ENCODE measurements around the gene C13orf46.

The C13orf46 gene

DNA sequence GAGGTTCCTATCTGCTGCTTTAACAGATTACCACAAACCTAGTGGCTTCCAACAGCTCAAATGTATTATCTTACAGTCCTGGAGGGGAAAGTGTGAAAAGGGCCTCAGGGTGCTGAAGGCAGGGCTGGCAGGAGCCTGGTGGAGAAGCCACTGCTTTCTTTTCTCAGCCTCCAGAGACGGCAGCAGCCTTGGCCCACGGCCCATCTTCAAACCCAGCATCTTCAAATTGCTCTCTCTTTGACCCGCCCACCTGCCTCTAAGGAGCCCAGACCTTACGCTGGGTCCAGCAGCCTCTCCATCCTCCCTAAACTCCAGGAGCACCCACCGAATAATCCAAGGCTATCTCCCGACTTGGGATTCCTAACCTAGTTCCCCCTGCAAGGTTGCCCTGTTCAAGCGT, 35.6 kb downstream of the C13orf46 start:
- no peak for DNase-seq (ENCODE audit: low spot score)

- no peak for DNase-seq (ENCODE audit: low spot score)
These were observed 36.2 kb downstream of the C13orf46 start for GRCh38 chr13:113937527-113938180.

- DNase-seq (ENCODE audit: low spot score) = no peak
These were observed 36.8 kb downstream of the C13orf46 start for GRCh38 chr13:113937073-113937472.

GRCh38 chr13:113936166-113936965, 37.5 kb downstream of the C13orf46 start:
- DNase-seq (ENCODE audit: low spot score) = no peak

DNA sequence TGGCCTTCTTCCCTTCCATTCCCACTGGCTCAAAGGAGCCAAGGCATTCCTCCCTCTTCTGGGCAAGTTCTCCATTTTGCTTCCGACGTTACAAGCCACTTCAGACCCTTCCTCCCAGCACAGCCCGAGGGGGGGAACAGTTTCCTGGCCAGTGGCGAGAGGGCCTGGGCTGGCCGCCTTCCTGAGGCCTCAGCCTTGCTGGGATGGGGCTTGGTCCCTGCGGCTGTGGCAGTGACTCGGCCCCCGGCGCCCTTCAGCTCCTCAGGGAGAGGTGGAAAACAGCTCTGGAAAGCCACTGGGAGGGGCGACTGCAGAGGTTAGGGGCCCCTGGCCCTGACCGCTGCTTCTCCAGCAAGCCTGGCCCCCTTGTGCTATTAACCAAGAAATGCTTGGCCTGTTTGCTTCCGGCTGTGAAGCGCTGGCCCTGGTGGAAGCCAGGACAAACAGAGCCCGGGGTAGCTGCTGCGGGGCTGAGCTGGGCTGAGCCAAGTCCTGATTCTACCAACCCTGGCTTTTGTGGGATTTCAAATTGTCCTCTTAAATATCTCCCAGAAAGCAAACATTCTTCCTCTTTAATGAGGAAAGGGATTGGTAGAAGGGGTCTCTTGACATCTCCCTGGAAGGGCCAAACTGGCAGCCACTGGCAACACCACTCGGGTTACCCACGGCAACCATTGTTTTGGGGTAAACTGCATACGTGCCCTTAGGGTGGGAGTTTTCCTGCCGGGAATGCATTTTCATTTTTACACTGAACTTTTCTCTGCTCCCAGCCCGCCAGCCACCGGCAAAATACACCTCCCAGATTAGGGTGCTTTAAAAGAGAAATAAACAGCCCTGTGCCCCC, 38.7 kb downstream of the C13orf46 start:
- DNase-seq (ENCODE audit: low spot score) = no peak

GRCh38 chr13:113934576-113934975, 39.3 kb downstream of the C13orf46 start:
- DNase-seq (ENCODE audit: low spot score) = no peak

- DNase-seq (ENCODE audit: low spot score) = no peak
These were observed 40.0 kb downstream of the C13orf46 start for GRCh38 chr13:113933901-113934300.

- no peak for DNase-seq (ENCODE audit: low spot score)
These were observed 41.9 kb downstream of the C13orf46 start for GRCh38 chr13:113931841-113932459.

DNA sequence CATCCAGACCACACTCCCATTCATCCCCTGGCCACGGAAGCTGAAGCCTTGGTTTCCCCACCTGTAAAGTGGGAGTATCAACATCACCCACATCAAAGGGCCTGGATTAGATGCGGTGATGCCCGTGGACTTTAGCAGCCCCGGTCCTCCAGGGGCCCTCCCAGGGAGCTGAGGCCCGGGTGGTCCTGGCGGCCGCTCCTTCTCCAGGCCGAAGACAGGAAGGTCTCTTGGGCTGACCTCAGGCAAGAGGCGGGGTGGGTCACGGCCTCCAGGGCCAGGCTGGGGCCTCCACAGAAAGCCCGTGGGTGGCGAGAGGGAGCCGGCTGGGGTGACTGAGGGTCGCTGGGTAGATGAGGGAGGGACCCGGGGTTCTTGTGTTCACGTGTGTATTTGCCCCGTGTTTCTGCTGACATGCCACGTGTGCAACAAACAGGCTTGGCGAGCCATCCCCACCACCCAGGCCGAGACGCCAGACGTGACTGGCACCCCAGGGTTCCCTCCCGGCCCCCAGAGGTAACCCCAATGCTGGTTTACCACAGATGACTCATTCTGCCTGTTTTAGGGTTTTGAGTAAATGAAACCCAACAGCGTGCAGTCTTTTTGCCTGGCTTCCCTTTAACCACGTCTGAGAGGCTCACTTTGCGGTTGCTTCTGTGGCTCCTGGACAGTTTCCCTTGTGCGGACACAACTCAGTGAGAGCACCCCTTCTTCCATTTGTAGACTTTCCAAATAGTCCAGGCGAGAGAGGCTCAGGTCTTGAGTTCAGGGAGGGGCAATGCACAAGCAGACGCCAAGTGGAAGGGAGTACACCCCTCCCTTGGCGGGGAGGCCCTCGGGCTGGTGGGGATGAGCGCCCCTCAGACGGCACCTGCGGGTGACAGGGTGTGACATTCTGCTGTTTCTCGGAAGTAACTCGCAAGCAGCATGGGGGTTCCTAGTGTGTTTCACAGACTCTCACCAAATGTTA, 42.9 kb downstream of the C13orf46 start:
- no peak for DNase-seq (ENCODE audit: low spot score)

DNA sequence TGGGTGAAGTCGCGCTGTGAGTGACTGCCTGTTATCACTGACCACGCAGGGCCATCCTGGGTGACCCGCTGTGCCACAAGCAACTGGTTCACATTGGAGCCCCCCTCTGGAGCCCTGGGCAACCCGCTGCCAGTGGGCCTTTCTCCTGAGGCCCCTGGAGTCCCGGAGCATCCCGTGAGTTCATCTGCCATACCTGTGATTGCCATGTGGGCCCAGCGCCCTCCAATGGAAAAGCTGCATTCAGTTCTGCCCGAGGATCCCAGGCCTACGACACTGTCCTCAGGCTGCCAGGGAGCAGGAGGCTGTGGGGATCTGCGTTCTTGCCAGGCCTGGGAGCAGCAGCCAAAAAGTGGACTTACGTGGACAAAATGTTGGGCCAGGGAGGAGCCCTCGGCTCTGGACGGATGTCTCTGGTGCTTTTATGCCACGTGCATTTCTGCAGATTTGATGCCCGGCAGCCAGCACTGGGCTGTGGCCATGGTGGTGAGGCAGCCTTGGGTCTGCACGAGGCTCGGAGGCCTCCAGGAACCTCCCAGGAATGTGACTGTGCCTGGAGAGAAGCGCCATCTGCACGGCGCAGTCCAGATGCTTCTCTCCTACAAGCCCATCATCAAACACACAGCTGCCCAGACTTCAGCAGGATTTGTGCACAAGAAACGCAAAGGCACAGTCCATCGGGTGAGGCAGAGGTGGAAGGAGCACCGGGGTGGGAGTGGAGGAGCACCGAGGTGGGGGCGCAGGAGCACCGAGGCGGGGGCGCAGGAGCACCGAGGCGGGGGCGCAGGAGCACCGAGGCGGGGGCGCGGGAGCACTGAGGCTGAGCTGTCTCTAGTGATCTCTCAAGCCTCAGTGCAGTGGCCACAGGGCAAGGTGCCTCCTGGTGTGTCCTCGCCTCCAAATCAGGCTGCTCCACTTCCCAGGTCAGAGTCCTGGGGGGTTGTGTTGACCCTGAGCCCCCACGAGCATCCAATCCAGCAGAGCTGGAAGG, 44.0 kb downstream of the C13orf46 start:
- no peak for DNase-seq (ENCODE audit: low spot score)

DNA sequence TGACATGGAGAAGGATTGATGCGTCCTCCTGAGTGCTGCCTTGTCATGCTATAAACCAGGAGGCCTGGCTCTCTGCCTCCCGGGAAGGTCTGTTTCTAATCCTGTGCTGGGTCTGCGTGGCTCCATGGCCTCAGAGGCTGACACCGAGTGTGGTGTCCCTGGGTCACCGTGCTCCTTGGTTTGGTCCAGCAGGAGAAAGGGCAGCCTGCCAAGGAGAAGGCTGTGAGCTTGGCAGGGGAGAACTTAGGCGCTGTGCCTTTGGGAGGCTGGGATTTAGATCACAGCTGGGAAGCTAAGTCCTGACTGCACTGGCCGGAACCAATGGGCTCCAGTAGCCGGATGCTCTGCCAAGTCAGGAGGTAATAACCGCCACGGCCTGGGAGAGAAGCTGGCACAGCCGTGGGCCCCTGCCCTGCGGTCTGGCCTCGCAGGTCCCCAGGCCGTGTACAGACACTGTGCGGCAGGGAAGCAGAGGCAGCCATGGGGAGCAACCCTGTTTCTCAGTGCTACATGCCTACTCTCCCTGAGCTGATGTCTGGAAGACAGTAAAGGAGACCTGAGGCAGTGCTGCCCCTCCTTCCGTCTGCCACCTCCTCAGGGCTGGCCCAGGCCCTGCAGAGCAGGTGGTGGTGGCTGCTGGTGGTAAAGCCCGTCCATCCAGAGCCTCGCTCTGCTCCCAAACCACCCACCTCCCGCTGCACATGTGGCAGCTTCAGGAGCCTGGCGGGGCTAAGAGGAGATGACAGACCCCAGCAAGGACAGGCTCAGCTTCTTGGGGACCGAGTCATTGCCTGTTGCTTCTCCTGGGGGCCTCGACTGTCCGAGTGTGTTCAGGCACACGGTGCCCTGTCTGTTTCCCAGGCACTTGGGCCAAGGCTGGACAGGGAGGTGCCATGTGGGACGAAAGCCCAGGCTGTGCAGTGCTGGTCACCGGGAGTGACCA, 44.9 kb downstream of the C13orf46 start:
- DNase-seq (ENCODE audit: low spot score) = peak; percentile 87

- peak; percentile 94 for DNase-seq (ENCODE audit: low spot score)
These were observed 46.0 kb downstream of the C13orf46 start for GRCh38 chr13:113927661-113928581.

DNA sequence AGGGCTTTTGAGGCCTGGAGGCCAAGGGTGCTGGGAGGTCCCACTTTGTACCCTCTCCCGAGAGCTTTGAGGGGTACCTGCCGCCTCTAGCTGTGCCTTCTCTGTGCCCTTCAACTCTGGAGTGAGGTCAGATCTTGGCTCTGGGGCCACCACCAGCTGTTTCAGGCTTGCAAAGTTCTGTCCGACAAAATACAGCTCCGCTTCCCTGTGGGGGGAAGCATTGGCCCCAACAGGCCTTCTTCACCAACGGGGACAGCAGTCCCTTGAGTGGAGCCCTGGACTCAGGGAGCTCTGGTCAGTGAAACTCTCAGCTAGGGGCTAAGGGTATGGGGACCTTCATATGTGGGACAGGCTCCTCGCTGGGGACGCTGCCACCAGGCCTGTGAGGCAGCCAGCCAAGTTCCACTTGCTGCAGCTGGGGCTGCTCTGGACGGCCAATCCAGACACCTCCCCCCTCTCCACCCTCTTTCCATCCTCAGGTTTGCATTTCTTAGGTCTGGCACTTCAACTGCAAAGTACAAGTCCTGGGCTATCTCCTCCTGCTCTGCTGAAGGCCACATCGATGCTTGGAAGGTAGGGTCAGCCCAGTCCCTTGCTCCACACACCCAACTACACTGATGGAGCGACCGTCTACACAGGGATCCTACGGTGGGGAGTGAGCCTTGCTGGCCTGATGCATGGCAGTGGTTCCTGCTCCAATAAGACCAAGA, 46.8 kb downstream of the C13orf46 start:
- no peak for DNase-seq (ENCODE audit: low spot score)

- peak; percentile 51 for DNase-seq (ENCODE audit: low spot score)
These were observed 47.5 kb downstream of the C13orf46 start for GRCh38 chr13:113926301-113926761.

- no peak for DNase-seq (ENCODE audit: low spot score)
These were observed 49.5 kb downstream of the C13orf46 start for GRCh38 chr13:113924184-113924901.
